Colon (tissue), 2 donors: ENCODE measurements around the gene TMEM52B.
"Not testable (repeated sequence)": the region's sequence is repeated elsewhere in the genome, so short reads cannot be mapped to it uniquely, and the experiment has no call there.

Source experiments
- FAIRE-seq: peaks from 2 replicates; lab custom pipeline; 2012; peaks lifted over from hg19 to GRCh38; lab: Jason Lieb, UNC
- donor health status: control.
- donor health status: control.

Gene TMEM52B

GRCh38 chr12:10171973-10172728, 6.7 kb upstream of the TMEM52B start, which contains the start of gene OLR1:
OLR1 (minus strand) TSS chr12:10172132; CDS start chr12:10172077, 55 bp downstream.
- FAIRE-seq: no peak

- FAIRE-seq: no peak
Observed at GRCh38 chr12:10174986-10175614, 3.7 kb upstream of the TMEM52B start.

GRCh38 chr12:10175846-10176636, 2.8 kb upstream of the TMEM52B start:
- FAIRE-seq: peak; percentile 75

GRCh38 chr12:10179776-10180181, 947 bp downstream of the TMEM52B start:
- no peak for FAIRE-seq

- FAIRE-seq: no peak
Observed at GRCh38 chr12:10182354-10183049, 3.7 kb downstream of the TMEM52B start.

GRCh38 chr12:10184261-10184843, 5.5 kb downstream of the TMEM52B start:
- FAIRE-seq: no peak

- FAIRE-seq: no peak
Observed at GRCh38 chr12:10186299-10186698, 7.5 kb downstream of the TMEM52B start.

- not testable (repeated sequence) for FAIRE-seq
Observed at GRCh38 chr12:10186958-10187357, 8.1 kb downstream of the TMEM52B start.

GRCh38 chr12:10189653-10190052, 10.8 kb downstream of the TMEM52B start:
- no peak for FAIRE-seq

- FAIRE-seq: no peak
Observed at GRCh38 chr12:10190558-10191388, 11.9 kb downstream of the TMEM52B start.

GRCh38 chr12:10191865-10192264, 13.0 kb downstream of the TMEM52B start:
- no peak for FAIRE-seq

GRCh38 chr12:10194160-10194670, 15.4 kb downstream of the TMEM52B start:
- no peak for FAIRE-seq

GRCh38 chr12:10196210-10196609, 17.4 kb downstream of the TMEM52B start:
- no peak for FAIRE-seq

- no peak for FAIRE-seq
Observed at GRCh38 chr12:10197879-10198278, 19.0 kb downstream of the TMEM52B start.

- FAIRE-seq: not testable (repeated sequence)
Observed at GRCh38 chr12:10204495-10204894, 25.7 kb downstream of the TMEM52B start.

- no peak for FAIRE-seq
Observed at GRCh38 chr12:10205220-10205807, 26.5 kb downstream of the TMEM52B start.

GRCh38 chr12:10207136-10207535, 28.3 kb downstream of the TMEM52B start:
- no peak for FAIRE-seq

GRCh38 chr12:10210225-10210624, 31.4 kb downstream of the TMEM52B start:
- FAIRE-seq: no peak

GRCh38 chr12:10211101-10211939, 32.5 kb downstream of the TMEM52B start:
- no peak for FAIRE-seq
